Measurements from ENCODE around the gene MAP2K5. TPM values are rescaled to one million over a fixed set of nuclear protein-coding genes. Genes with fewer than 3 reads are reported as not detected.

The MAP2K5 gene
- total RNA-seq, 1 donor from 2014 or later = 11.6 TPM

- H3K27me3 ChIP-seq (ENCODE audit: insufficient read depth, low read length) = no peaks in the 10 kb centered on the region
- H3K36me3 ChIP-seq (ENCODE audit: insufficient read depth, low read length) = no peaks in the 10 kb centered on the region
- Mint-ChIP-seq H3K4me1 (ENCODE audit: low read depth, unreplicated experiment) (no peaks in the 10 kb centered on the region), H3K27me3 (ENCODE audit: low read depth, unreplicated experiment) (peaks cover 3% of the 10 kb centered on the region), H3K36me3 (ENCODE audit: low read depth, unreplicated experiment) (peaks cover 4% of the 10 kb centered on the region), H3K27ac (ENCODE audit: unreplicated experiment) (no peak overlapping the region), H3K4me3 (ENCODE audit: unreplicated experiment) (no peak overlapping the region), H3K9me3 (ENCODE audit: unreplicated experiment) (peaks cover 2% of the 10 kb centered on the region)
- no peak overlapping the region for H3K4me2 ChIP-seq (ENCODE audit: low read length)
- H4K20me1 ChIP-seq (ENCODE audit: insufficient read depth, low read length) = no peaks in the 10 kb centered on the region
- DNase-seq (ENCODE audit: low read depth) (no peak), FAIRE-seq (no peak)
- no peak overlapping the region for H3K4me3 ChIP-seq (ENCODE audit: insufficient read depth, low read depth, low read length)
- H3K27ac ChIP-seq (ENCODE audit: low read depth, low read length) = no peak overlapping the region
- H3K4me1 ChIP-seq (ENCODE audit: insufficient read depth, low read length) = no peaks in the 10 kb centered on the region
- no peak overlapping the region for H2AFZ ChIP-seq (ENCODE audit: low read depth, low read length)
- no peaks in the 10 kb centered on the region for H3K9me3 ChIP-seq (ENCODE audit: insufficient read depth, low read depth, low read length)
- no peaks in the 10 kb centered on the region for H3K79me2 ChIP-seq (ENCODE audit: insufficient read depth, low read length)
- H3K9ac ChIP-seq (ENCODE audit: low read length) = no peak overlapping the region
- no peak for TF ChIP-seq EZH2 (IDR thresholded peaks at IDR 0.05; ENCODE audit: insufficient read depth, low read length)
- TF ChIP-seq CTCF (IDR thresholded peaks at IDR 0.05; ENCODE audit: insufficient read depth, low read depth, low read length) = no peak
Observed at GRCh38 chr15:67803996-67804843, 261.7 kb downstream of the MAP2K5 start.

- Histone ChIP-seq H3K27ac (ENCODE audit: low read depth, low read length) (no peak overlapping the region), H3K36me3 (ENCODE audit: insufficient read depth, low read length) (no peaks in the 10 kb centered on the region), H2AFZ (ENCODE audit: low read depth, low read length) (no peak overlapping the region), H3K79me2 (ENCODE audit: insufficient read depth, low read length) (no peaks in the 10 kb centered on the region), H4K20me1 (ENCODE audit: insufficient read depth, low read length) (no peaks in the 10 kb centered on the region), H3K9me3 (ENCODE audit: insufficient read depth, low read depth, low read length) (no peaks in the 10 kb centered on the region), H3K27me3 (ENCODE audit: insufficient read depth, low read length) (no peaks in the 10 kb centered on the region), H3K4me3 (ENCODE audit: insufficient read depth, low read depth, low read length) (no peak overlapping the region), H3K9ac (ENCODE audit: low read length) (no peak overlapping the region), H3K4me2 (ENCODE audit: low read length) (no peak overlapping the region), H3K4me1 (ENCODE audit: insufficient read depth, low read length) (no peaks in the 10 kb centered on the region)
- H3K27ac Mint-ChIP-seq (ENCODE audit: unreplicated experiment) = no peak overlapping the region
- DNase-seq (ENCODE audit: low read depth) (no peak), FAIRE-seq (no peak)
- H3K4me3 Mint-ChIP-seq (ENCODE audit: unreplicated experiment) = no peak overlapping the region
- no peak for TF ChIP-seq CTCF (IDR thresholded peaks at IDR 0.05; ENCODE audit: insufficient read depth, low read depth, low read length)
- TF ChIP-seq EZH2 (IDR thresholded peaks at IDR 0.05; ENCODE audit: insufficient read depth, low read length) = no peak
- H3K9me3 Mint-ChIP-seq (ENCODE audit: unreplicated experiment) = peaks cover 2% of the 10 kb centered on the region
- H3K27me3 Mint-ChIP-seq (ENCODE audit: low read depth, unreplicated experiment) = peaks cover 3% of the 10 kb centered on the region
- peaks cover 4% of the 10 kb centered on the region for H3K36me3 Mint-ChIP-seq (ENCODE audit: low read depth, unreplicated experiment)
- H3K4me1 Mint-ChIP-seq (ENCODE audit: low read depth, unreplicated experiment) = no peaks in the 10 kb centered on the region
Observed at GRCh38 chr15:67805008-67805665, 262.6 kb downstream of the MAP2K5 start.

All from astrocyte (in vitro differentiated cells and primary cell).